A673 (cell line): ENCODE data around the gene B9D2. TPM values are rescaled to one million over a fixed set of nuclear protein-coding genes. Genes with fewer than 3 reads are reported as not detected.

Experiments used
- BruUV-seq: library from RNA; stranded (reverse); fragments of 400-500 nt; replicated peaks from 2 replicates; lab custom pipeline; 2021; lab: Mats Ljungman, UMichigan
- CTCF ChIA-PET: fragments of 300-600 bp; sonication (Branson Sonifier 250); formaldehyde crosslinking; loops from one replicate; lab custom pipeline; 2022; ENCODE audit warnings: antibody characterized with exemption; lab: Charles Lee
- POLR2A ChIA-PET: fragments of 300-600 bp; sonication (Branson Sonifier 250); formaldehyde crosslinking; loops from one replicate; lab custom pipeline; 2022; ENCODE audit warnings: antibody characterized with exemption; ENCODE audit not compliant: low non-redundant PET; lab: Charles Lee
- DNase-seq: peaks from one replicate; pipeline ENCODE4 v3.0.0-alpha.2; 2015; ENCODE audit warnings: low spot score
- H3K27ac ChIP-seq: fragments of 200-600 bp; sonication (generic); 2 replicates; pipeline ENCODE4 v1.5.1; 2016; ENCODE audit warnings: mixed run types, low read depth, mild to moderate bottlenecking, mixed read lengths, antibody characterized with exemption, low read length; ENCODE audit not compliant: poor library complexity, severe bottlenecking
- H3K27me3 ChIP-seq: fragments of 200-600 bp; sonication (generic); replicated peaks from 2 replicates; pipeline ENCODE4 v1.6.1; 2017; ENCODE audit warnings: mixed run types, low read depth, mild to moderate bottlenecking, mixed read lengths, antibody characterized with exemption, low read length; ENCODE audit not compliant: insufficient read depth, poor library complexity
- H3K36me3 ChIP-seq: fragments of 200-600 bp; sonication (generic); 2 replicates; pipeline ENCODE4 v1.6.1; 2016; ENCODE audit warnings: mixed run types, mild to moderate bottlenecking, mixed read lengths, antibody characterized with exemption, low read length; ENCODE audit not compliant: insufficient read depth, poor library complexity, severe bottlenecking
- H3K4me1 ChIP-seq: fragments of 200-600 bp; sonication (generic); 2 replicates; pipeline ENCODE4 v1.6.1; 2017; ENCODE audit warnings: mixed run types, mild to moderate bottlenecking, mixed read lengths, antibody characterized with exemption, low read length; ENCODE audit not compliant: insufficient read depth, poor library complexity, severe bottlenecking
- H3K4me3 ChIP-seq: fragments of 200-600 bp; sonication (generic); 2 replicates; pipeline ENCODE4 v1.5.1; 2016; ENCODE audit warnings: low read depth, mixed run types, mild to moderate bottlenecking, mixed read lengths, low read length; ENCODE audit not compliant: poor library complexity, severe bottlenecking
- H3K9me3 ChIP-seq: fragments of 200-600 bp; sonication (generic); 2 replicates; pipeline ENCODE4 v1.6.1; 2016; ENCODE audit warnings: mixed run types, low read depth, mild to moderate bottlenecking, mixed read lengths, antibody characterized with exemption, low read length; ENCODE audit not compliant: poor library complexity, severe bottlenecking
- CTCF ChIP-seq: fragments of 300-800, 200-600 bp; sonication (generic); conservative IDR thresholded peaks from 2 replicates; pipeline ENCODE4 v1.5.1; 2017; ENCODE audit warnings: low read depth, mild to moderate bottlenecking, antibody characterized with exemption, low read length, moderate library complexity, mixed read lengths
- EZH2 ChIP-seq: fragments of 200-600 bp; sonication (generic); IDR thresholded peaks from 2 replicates; pipeline ENCODE4 v1.6.1; 2017; ENCODE audit warnings: borderline replicate concordance, low read depth, mild to moderate bottlenecking, mixed read lengths, antibody characterized with exemption, low read length; ENCODE audit not compliant: poor library complexity, severe bottlenecking
- intact Hi-C: fragments of 100-400 bp; cut with micrococcal nuclease; formaldehyde crosslinking; loops from one replicate; pipeline ENCODE4 v1.10.0; 2022; ENCODE audit not compliant: unreplicated experiment
- total RNA-seq: library from RNA; stranded (reverse); gene quantifications from 2 replicates; pipeline ENCODE4 v1.2.3, GENCODE V29; 2021

Gene B9D2
- total RNA-seq, 1 experiment from 2014 or later: 10.7 TPM

GRCh38 chr19:41321204-41321599 is 42.7 kb downstream of the B9D2 start:
- no TSS peak for BruUV-seq
- H3K4me3 ChIP-seq: no peak overlapping the region
- no peaks in the 10 kb centered on the region for H3K27me3 ChIP-seq
- no peaks in the 10 kb centered on the region for H3K9me3 ChIP-seq
- CTCF ChIA-PET: no interaction called here
- peaks cover 61% of the 10 kb centered on the region for H3K36me3 ChIP-seq
- DNase-seq: no peak
- intact Hi-C loops: no loop called here
- TF ChIP-seq EZH2 (no peak), CTCF (no peak)
- peaks cover 17% of the 10 kb centered on the region for H3K4me1 ChIP-seq
- POLR2A ChIA-PET: interaction anchor here (0.7 kb wide), 1 partner anchor 818 kb away, joined by 3 read pairs; no protein-coding TSS in a partner anchor
- H3K27ac ChIP-seq: peak overlapping the region; percentile 33

- POLR2A ChIA-PET: interaction anchor here (0.6 kb wide), 1 partner anchor 644 kb away, joined by 3 read pairs; no protein-coding TSS in a partner anchor
- Histone ChIP-seq H3K36me3 (peaks cover 66% of the 10 kb centered on the region), H3K27me3 (no peaks in the 10 kb centered on the region), H3K4me3 (no peak overlapping the region), H3K9me3 (no peaks in the 10 kb centered on the region), H3K27ac (no peak overlapping the region), H3K4me1 (peaks cover 10% of the 10 kb centered on the region)
- intact Hi-C loops: no loop called here
- no TSS peak for BruUV-seq
- TF ChIP-seq EZH2 (no peak), CTCF (no peak)
- no peak for DNase-seq
- CTCF ChIA-PET: no interaction called here
Observed at GRCh38 chr19:41320568-41320967, 43.4 kb downstream of the B9D2 start.

GRCh38 chr19:41320185-41320518 is 43.8 kb downstream of the B9D2 start:
- Histone ChIP-seq H3K4me1 (peaks cover 9% of the 10 kb centered on the region), H3K9me3 (no peaks in the 10 kb centered on the region), H3K27me3 (no peaks in the 10 kb centered on the region), H3K4me3 (no peak overlapping the region), H3K36me3 (peaks cover 66% of the 10 kb centered on the region), H3K27ac (no peak overlapping the region)
- TF ChIP-seq EZH2 (no peak), CTCF (no peak)
- ChIA-PET CTCF (no interaction called here), POLR2A (interaction anchor here (0.6 kb wide), 1 partner anchor 644 kb away, joined by 3 read pairs; no protein-coding TSS in a partner anchor)
- BruUV-seq: no TSS peak
- intact Hi-C loops: no loop called here
- no peak for DNase-seq
